Neural progenitor cell (in vitro differentiated cells): Measurements from ENCODE around the gene STARD3. TPM values are rescaled to one million over a fixed set of nuclear protein-coding genes. Genes with fewer than 3 reads are reported as not detected.
"Not testable (repeated sequence)": the region's sequence is repeated elsewhere in the genome, so short reads cannot be mapped to it uniquely, and the experiment has no call there.

Experiments
- DNase-seq: peaks from one replicate; pipeline ENCODE4 v3.0.0-alpha.2; 2016; ENCODE audit warnings: low spot score
- H2AFZ ChIP-seq: fragments of 200-600 bp; sonication (generic); replicated peaks from 2 replicates; pipeline ENCODE4 v1.6.1; 2016; ENCODE audit warnings: antibody characterized with exemption
- H3F3A ChIP-seq: fragments of 200-600 bp; sonication (generic); 2 replicates; pipeline ENCODE4 v1.6.1; 2016; ENCODE audit warnings: antibody characterized with exemption, low read depth
- H3K27ac ChIP-seq: fragments of 200-600 bp; sonication (generic); 2 replicates; pipeline ENCODE4 v1.5.1; 2016; ENCODE audit warnings: mild to moderate bottlenecking
- H3K27me3 ChIP-seq: fragments of 200-600 bp; sonication (generic); 2 replicates; pipeline ENCODE4 v1.6.1; 2016; ENCODE audit warnings: mild to moderate bottlenecking, moderate library complexity
- H3K36me3 ChIP-seq: fragments of 200-600 bp; sonication (generic); 2 replicates; pipeline ENCODE4 v1.5.1; 2016
- H3K4me1 ChIP-seq: fragments of 200-600 bp; sonication (generic); 2 replicates; pipeline ENCODE4 v1.6.1; 2016; ENCODE audit warnings: mixed run types
- H3K4me2 ChIP-seq: fragments of 200-600 bp; sonication (generic); 2 replicates; pipeline ENCODE4 v1.6.1; 2016
- H3K4me3 ChIP-seq: fragments of 200-600 bp; sonication (generic); 2 replicates; pipeline ENCODE4 v1.5.1; 2016
- H3K79me2 ChIP-seq: fragments of 200-600 bp; sonication (generic); 2 replicates; pipeline ENCODE4 v1.6.1; 2016; ENCODE audit warnings: low read depth
- H3K9ac ChIP-seq: fragments of 200-600 bp; sonication (generic); 2 replicates; pipeline ENCODE4 v1.6.1; 2016
- H3K9me3 ChIP-seq: fragments of 200-600 bp; sonication (generic); 2 replicates; pipeline ENCODE4 v1.5.1; 2016; ENCODE audit warnings: low read depth
- H4K20me1 ChIP-seq: fragments of 200-600 bp; sonication (generic); 2 replicates; pipeline ENCODE4 v1.6.1; 2016; ENCODE audit warnings: low read depth
- H3K27ac Mint-ChIP-seq: 3 replicates; pipeline ENCODE4 v1.8.0; 2021; ENCODE audit warnings: mixed read lengths
- H3K27me3 Mint-ChIP-seq: 2 replicates; pipeline ENCODE4 v1.8.0; 2022; ENCODE audit warnings: low read depth, mild to moderate bottlenecking, inconsistent platforms, moderate library complexity, mixed read lengths; ENCODE audit not compliant: insufficient read depth
- H3K36me3 Mint-ChIP-seq: 3 replicates; pipeline ENCODE4 v1.8.0; 2021; ENCODE audit warnings: mixed read lengths
- H3K4me1 Mint-ChIP-seq: 3 replicates; pipeline ENCODE4 v1.8.0; 2021; ENCODE audit warnings: mixed read lengths
- H3K4me3 Mint-ChIP-seq: 3 replicates; pipeline ENCODE4 v1.8.0; 2021; ENCODE audit warnings: mild to moderate bottlenecking, moderate library complexity, mixed read lengths
- H3K9me3 Mint-ChIP-seq: 3 replicates; pipeline ENCODE4 v1.8.0; 2020; ENCODE audit warnings: mixed read lengths
- EZH2 ChIP-seq: fragments of 200-600 bp; sonication (generic); IDR thresholded peaks from 2 replicates; pipeline ENCODE4 v1.6.1; 2017; ENCODE audit warnings: antibody characterized with exemption, mild to moderate bottlenecking, moderate library complexity
- EZH2phosphoT487 ChIP-seq: fragments of 200-600 bp; sonication (generic); IDR thresholded peaks from 2 replicates; pipeline ENCODE4 v1.6.1; 2017; ENCODE audit warnings: antibody characterized with exemption
- total RNA-seq: library from RNA; depleted of rRNA; stranded (reverse); fragments of >200 nt; gene quantifications from 2 replicates; pipeline ENCODE4 v1.2.3, GENCODE V29; 2015; ENCODE audit warnings: low replicate concordance
- TF ChIP-seq, protein P1 (sequence below): fragments of 200-600 bp; sonication (generic); IDR thresholded peaks from 2 replicates; pipeline ENCODE4 v1.5.1; 2017; ENCODE audit warnings: antibody characterized with exemption, mild to moderate bottlenecking

The STARD3 gene
- total RNA-seq, 1 donor from 2014 or later: 21.5 TPM

DNA sequence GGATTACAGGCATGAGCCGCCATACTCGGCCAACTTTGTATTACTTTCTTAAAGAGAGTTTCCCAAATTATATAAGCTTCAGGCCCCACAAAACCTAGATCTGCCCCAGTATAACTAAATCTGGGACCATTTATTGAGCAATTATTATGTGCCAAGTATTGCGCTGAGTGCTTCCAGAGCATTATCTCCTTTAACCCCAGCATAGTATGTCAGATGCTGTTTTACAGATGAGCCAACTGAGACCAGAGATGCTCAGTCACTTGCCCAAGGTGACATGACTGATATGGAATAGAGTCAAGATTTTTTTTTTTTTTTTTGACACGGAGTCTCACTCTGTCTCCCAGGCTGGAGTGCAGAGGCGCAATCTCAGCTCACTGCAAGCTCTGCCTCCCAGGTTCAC lies 61.0 kb downstream of the STARD3 start:
- H3F3A ChIP-seq: peaks cover 48% of the 10 kb centered on the region
- H3K4me3 ChIP-seq: no peak overlapping the region
- DNase-seq: no peak
- no peaks in the 10 kb centered on the region for H3K27me3 ChIP-seq
- H3K79me2 ChIP-seq: peaks cover 43% of the 10 kb centered on the region
- H3K27ac Mint-ChIP-seq: no peak overlapping the region
- H3K36me3 Mint-ChIP-seq: peaks cover 2% of the 10 kb centered on the region
- H4K20me1 ChIP-seq: peaks cover 22% of the 10 kb centered on the region
- no peaks in the 10 kb centered on the region for H3K9me3 Mint-ChIP-seq
- H2AFZ ChIP-seq: no peak overlapping the region
- H3K4me1 ChIP-seq: peaks cover 53% of the 10 kb centered on the region
- peaks cover 58% of the 10 kb centered on the region for H3K4me1 Mint-ChIP-seq
- H3K4me2 ChIP-seq: no peak overlapping the region
- H3K4me3 Mint-ChIP-seq: no peak overlapping the region
- H3K27me3 Mint-ChIP-seq: peaks cover 6% of the 10 kb centered on the region
- no peak overlapping the region for H3K27ac ChIP-seq
- TF ChIP-seq, protein P1, sequence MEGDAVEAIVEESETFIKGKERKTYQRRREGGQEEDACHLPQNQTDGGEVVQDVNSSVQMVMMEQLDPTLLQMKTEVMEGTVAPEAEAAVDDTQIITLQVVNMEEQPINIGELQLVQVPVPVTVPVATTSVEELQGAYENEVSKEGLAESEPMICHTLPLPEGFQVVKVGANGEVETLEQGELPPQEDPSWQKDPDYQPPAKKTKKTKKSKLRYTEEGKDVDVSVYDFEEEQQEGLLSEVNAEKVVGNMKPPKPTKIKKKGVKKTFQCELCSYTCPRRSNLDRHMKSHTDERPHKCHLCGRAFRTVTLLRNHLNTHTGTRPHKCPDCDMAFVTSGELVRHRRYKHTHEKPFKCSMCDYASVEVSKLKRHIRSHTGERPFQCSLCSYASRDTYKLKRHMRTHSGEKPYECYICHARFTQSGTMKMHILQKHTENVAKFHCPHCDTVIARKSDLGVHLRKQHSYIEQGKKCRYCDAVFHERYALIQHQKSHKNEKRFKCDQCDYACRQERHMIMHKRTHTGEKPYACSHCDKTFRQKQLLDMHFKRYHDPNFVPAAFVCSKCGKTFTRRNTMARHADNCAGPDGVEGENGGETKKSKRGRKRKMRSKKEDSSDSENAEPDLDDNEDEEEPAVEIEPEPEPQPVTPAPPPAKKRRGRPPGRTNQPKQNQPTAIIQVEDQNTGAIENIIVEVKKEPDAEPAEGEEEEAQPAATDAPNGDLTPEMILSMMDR: no peak
- TF ChIP-seq EZH2phosphoT487: no peak
- TF ChIP-seq EZH2: no peak
- no peaks in the 10 kb centered on the region for H3K9me3 ChIP-seq
- no peak overlapping the region for H3K9ac ChIP-seq
- H3K36me3 ChIP-seq: no peaks in the 10 kb centered on the region

DNA sequence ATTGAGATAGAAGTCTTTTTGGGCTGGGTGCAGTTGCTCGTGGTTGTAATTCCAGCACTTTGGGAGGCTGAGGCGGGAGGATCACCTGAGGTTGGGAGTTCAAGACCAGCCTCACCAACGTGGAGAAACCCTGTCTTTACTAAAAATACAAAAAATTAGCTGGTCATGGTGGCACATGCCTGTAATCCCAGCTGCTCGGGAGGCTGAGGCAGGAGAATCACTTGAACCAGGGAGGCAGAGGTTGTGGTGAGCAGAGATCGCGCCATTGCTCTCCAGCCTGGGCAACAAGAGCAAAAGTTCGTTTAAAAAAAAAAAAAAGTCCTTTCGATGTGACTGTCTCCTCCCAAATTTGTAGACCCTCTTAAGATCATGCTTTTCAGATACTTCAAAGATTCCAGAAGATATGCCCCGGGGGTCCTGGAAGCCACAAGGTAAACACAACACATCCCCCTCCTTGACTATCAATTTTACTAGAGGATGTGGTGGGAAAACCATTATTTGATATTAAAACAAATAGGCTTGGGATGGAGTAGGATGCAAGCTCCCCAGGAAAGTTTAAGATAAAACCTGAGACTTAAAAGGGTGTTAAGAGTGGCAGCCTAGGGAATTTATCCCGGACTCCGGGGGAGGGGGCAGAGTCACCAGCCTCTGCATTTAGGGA lies 62.3 kb downstream of the STARD3 start:
- Histone ChIP-seq H3K4me1 (peaks cover 63% of the 10 kb centered on the region), H3K27ac (peak overlapping the region; percentile 26)

DNA sequence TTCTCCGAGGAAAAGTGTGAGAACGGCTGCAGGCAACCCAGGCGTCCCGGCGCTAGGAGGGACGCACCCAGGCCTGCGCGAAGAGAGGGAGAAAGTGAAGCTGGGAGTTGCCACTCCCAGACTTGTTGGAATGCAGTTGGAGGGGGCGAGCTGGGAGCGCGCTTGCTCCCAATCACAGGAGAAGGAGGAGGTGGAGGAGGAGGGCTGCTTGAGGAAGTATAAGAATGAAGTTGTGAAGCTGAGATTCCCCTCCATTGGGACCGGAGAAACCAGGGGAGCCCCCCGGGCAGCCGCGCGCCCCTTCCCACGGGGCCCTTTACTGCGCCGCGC lies 62.8 kb downstream of the STARD3 start, which contains the start of gene ERBB2:
Gene ERBB2, plus strand, starts transcription at position 247 of the 330 bp plus-strand sequence. CDS start 175 bp downstream, outside the sequence.
- Histone ChIP-seq H3K36me3 (no peaks in the 10 kb centered on the region), H3K9me3 (no peaks in the 10 kb centered on the region), H4K20me1 (peaks cover 40% of the 10 kb centered on the region), H2AFZ (peak within 1 kb of the TSS; percentile 46), H3F3A (peaks cover 50% of the 10 kb centered on the region), H3K4me2 (peak within 1 kb of the TSS; percentile 88), H3K27me3 (no peaks in the 10 kb centered on the region), H3K79me2 (peaks cover 61% of the 10 kb centered on the region), H3K4me1 (peaks cover 63% of the 10 kb centered on the region), H3K4me3 (peak within 1 kb of the TSS; percentile 96), H3K27ac (peak within 1 kb of the TSS; percentile 26), H3K9ac (peak within 1 kb of the TSS; percentile 80)
- Mint-ChIP-seq H3K9me3 (no peaks in the 10 kb centered on the region), H3K36me3 (peaks cover 2% of the 10 kb centered on the region), H3K27me3 (peaks cover 10% of the 10 kb centered on the region), H3K4me1 (peaks cover 56% of the 10 kb centered on the region), H3K27ac (peak within 1 kb of the TSS; percentile 98), H3K4me3 (peak within 1 kb of the TSS; percentile 99)
- TF ChIP-seq, protein P1: no peak
- TF ChIP-seq EZH2phosphoT487 (no peak), EZH2 (no peak)
- DNase-seq: peak; percentile 85

More for the DNA sequence above, 62.3 kb downstream of the STARD3 start:
- not testable (repeated sequence) for DNase-seq, H3K9me3 ChIP-seq, H3K27me3 ChIP-seq, H3K27me3 Mint-ChIP-seq, H3K36me3 ChIP-seq, H3K36me3 Mint-ChIP-seq, H3K9me3 Mint-ChIP-seq
- Mint-ChIP-seq H3K4me3 (peak overlapping the region; percentile 99), H3K27ac (peak overlapping the region; percentile 98), H3K4me1 (peaks cover 61% of the 10 kb centered on the region)
- peaks cover 50% of the 10 kb centered on the region for H3F3A ChIP-seq
- peak overlapping the region; percentile 96 for H3K4me3 ChIP-seq
- H3K9ac ChIP-seq: peak overlapping the region; percentile 80
- H3K4me2 ChIP-seq: peak overlapping the region; percentile 88
- H2AFZ ChIP-seq: peak overlapping the region; percentile 46
- H4K20me1 ChIP-seq: peaks cover 35% of the 10 kb centered on the region
- peaks cover 56% of the 10 kb centered on the region for H3K79me2 ChIP-seq
